Right lobe of liver (tissue), 6 donors: ENCODE results near the gene NAALADL2. TPM values are rescaled to one million over a fixed set of nuclear protein-coding genes. Genes with fewer than 3 reads are reported as not detected.

ENCODE experiments used
- ATAC-seq, 4 donors: fragments of 200-7000 bp; cut with Tn5 transposase; one replicate each; pipeline ENCODE4 v1.9.1; 2020; ENCODE audit warnings: mild to moderate bottlenecking in 4 of 4, moderate library complexity in 4 of 4
- DNase-seq, 3 donors: peaks; one replicate each; pipeline ENCODE4 v3.0.0-alpha.2; 2020
- H3K27ac ChIP-seq, 3 donors: fragments of 200-600 bp; one replicate each; pipeline ENCODE4 v1.8.0; 2022
- H3K27me3 ChIP-seq, 2 donors: fragments of 200-600 bp; one replicate each; pipeline ENCODE4 v1.8.0; 2022
- H3K36me3 ChIP-seq, 4 donors: fragments of 200-600 bp; sonication (generic) in 1 of 4; one replicate each; pipeline versions ENCODE4 v1.5.1 to v1.8.0; 2017 to 2022; ENCODE audit warnings: control low read depth in 1 of 4
- H3K4me1 ChIP-seq, 4 donors: fragments of 200-600 bp; sonication (generic) in 1 of 4; one replicate each; pipeline versions ENCODE4 v1.5.1 to v1.8.0; 2017 to 2022; ENCODE audit warnings: control low read depth in 1 of 4
- H3K4me3 ChIP-seq, 3 donors: fragments of 200-600 bp; one replicate each; pipeline ENCODE4 v1.8.0; 2022
- H3K9me3 ChIP-seq, 4 donors: fragments of 200-600 bp; sonication (generic) in 1 of 4; one replicate each; pipeline versions ENCODE4 v1.5.1 to v1.8.0; 2017 to 2022; ENCODE audit warnings: control low read depth in 1 of 4
- CTCF ChIP-seq, 4 donors: fragments of 200-600 bp in 3 of 4; fragments of 450-650 bp in 1 of 4; IDR thresholded peaks; one replicate each; pipeline versions ENCODE4 v1.5.1 to v1.8.0; 2016 to 2022; ENCODE audit warnings: antibody characterized with exemption in 4 of 4, mild to moderate bottlenecking in 2 of 4
- POLR2A ChIP-seq: fragments of 450-650 bp; IDR thresholded peaks from one replicate; pipeline ENCODE4 v1.6.1; 2017; ENCODE audit warnings: antibody characterized with exemption, mild to moderate bottlenecking
- WGBS: methylation state at CpG from one replicate; pipeline ENCODE4 v1.1.6; 2018; ENCODE audit warnings: low coverage, low lambda C conversion rate; ENCODE audit not compliant: insufficient coverage; ENCODE audit errors: missing lambda C conversion rate; 5-methylcytosine and 5-hydroxymethylcytosine counted together
- intact Hi-C, 2 donors: fragments of 100-400 bp; cut with DNase I; formaldehyde crosslinking; loops; one replicate each; pipeline versions ENCODE4 v1.11.2 to v1.14.1; 2022
- total RNA-seq, 6 experiments: library from RNA; depleted of rRNA in 2 of 6; stranded (reverse); fragments of >200 nt in 2 of 6; fragmentation: NEBNext Ultra II Directional in 3 of 6; extraction: Animal tissue kit (Norgen Biotek cat#: 25700) in 3 of 6; gene quantifications; one replicate each; pipeline versions ENCODE4 v1.1.0 to v1.2.4, GENCODE V29; 2016 to 2023
- donor health status: DM: no; HTN: yes; CAD: no.
- donor health status: DM: no; HTN: no; CAD: no.
- donor health status: DM: no; HTN: no; CAD: no.
- donor health status: DM: no; HTN: yes; CAD: no.
- donor health status: DM: no; HTN: yes; CAD: no.

NAALADL2 gene
- total RNA-seq, 6 experiments from 2014 or later: 0.86 to 4.9 (median 3.2) TPM

- Histone ChIP-seq H3K27ac (no peak overlapping the region), H3K4me1 (no peaks in the 10 kb centered on the region), H3K9me3 (no peaks in the 10 kb centered on the region), H3K27me3 (no peaks in the 10 kb centered on the region), H3K4me3 (no peak overlapping the region), H3K36me3 (no peaks in the 10 kb centered on the region)
- WGBS: 81% methylated on average over 4 of the region's 4 CpGs
- ATAC-seq: no peak
- intact Hi-C loops: no loop called here
- no peak for DNase-seq
- TF ChIP-seq CTCF (IDR thresholded peaks at IDR 0.05): no peak
- no peak for TF ChIP-seq POLR2A
Measured at GRCh38 chr3:175312791-175313190, 453.7 kb downstream of the NAALADL2 start.

DNA sequence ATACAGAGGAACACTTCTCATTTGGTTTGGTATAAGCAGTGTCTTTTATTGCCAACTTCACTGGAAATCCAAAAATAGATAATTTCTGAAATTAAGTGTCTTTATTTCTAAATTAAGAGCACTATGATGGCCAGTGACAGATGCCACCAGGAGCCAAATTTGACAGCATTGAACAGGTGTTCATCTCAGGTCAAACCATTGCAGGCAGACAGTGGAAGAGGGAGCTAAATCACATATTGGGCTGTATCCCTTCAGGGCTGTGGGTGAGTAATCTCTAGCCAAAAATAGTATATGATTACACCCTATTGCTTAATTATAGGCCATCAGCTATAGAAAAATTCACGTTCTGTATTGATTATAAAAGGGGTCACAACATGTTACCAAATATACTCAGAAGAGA lies 457.7 kb downstream of the NAALADL2 start:
- H3K36me3 ChIP-seq: no peaks in the 10 kb centered on the region
- H3K4me3 ChIP-seq: no peak overlapping the region
- 54% methylated on average over 1 of the region's 1 CpG for WGBS
- H3K4me1 ChIP-seq: no peaks in the 10 kb centered on the region
- TF ChIP-seq CTCF (IDR thresholded peaks at IDR 0.05): no peak
- TF ChIP-seq POLR2A: no peak
- H3K9me3 ChIP-seq: no peaks in the 10 kb centered on the region
- DNase-seq (no peak), ATAC-seq (no peak)
- H3K27me3 ChIP-seq: no peaks in the 10 kb centered on the region
- intact Hi-C loops: no loop called here
- H3K27ac ChIP-seq: no peak overlapping the region

DNA sequence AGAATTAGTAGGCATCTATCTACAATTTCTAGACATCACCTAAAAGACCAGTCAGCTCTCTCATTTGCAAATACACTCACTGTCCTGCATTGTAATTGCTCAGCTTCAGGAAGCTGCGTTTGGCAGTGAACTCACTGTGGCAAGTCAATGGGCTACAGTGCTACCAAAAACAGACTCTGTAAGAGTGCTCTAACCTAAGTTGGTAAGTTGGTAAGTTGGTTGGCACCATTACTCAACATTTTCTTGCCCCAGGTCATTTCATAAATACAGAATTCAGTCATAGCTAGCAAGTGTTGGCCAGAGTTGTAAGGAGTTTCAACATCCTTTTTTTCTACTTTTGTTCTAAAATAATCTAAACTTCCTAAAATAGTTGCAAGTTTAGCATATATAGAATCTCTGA lies 466.3 kb downstream of the NAALADL2 start:
- no peak for TF ChIP-seq CTCF (IDR thresholded peaks at IDR 0.05)
- no peak for TF ChIP-seq POLR2A
- H3K36me3 ChIP-seq: no peaks in the 10 kb centered on the region
- H3K27ac ChIP-seq: no peak overlapping the region
- ATAC-seq (no peak), DNase-seq (no peak)
- no peaks in the 10 kb centered on the region for H3K9me3 ChIP-seq
- intact Hi-C loops: no loop called here
- 71% methylated on average over 1 of the region's 1 CpG for WGBS
- H3K4me1 ChIP-seq: no peaks in the 10 kb centered on the region
- H3K27me3 ChIP-seq: no peaks in the 10 kb centered on the region
- H3K4me3 ChIP-seq: no peak overlapping the region

GRCh38 chr3:175326041-175326440 lies 466.9 kb downstream of the NAALADL2 start:
- Histone ChIP-seq H3K36me3 (no peaks in the 10 kb centered on the region), H3K9me3 (no peaks in the 10 kb centered on the region), H3K27ac (no peak overlapping the region), H3K4me3 (no peak overlapping the region), H3K27me3 (no peaks in the 10 kb centered on the region), H3K4me1 (no peaks in the 10 kb centered on the region)
- WGBS: 82% methylated on average over 4 of the region's 4 CpGs
- no peak for ATAC-seq
- DNase-seq: no peak
- no peak for TF ChIP-seq CTCF (IDR thresholded peaks at IDR 0.05)
- TF ChIP-seq POLR2A: no peak
- intact Hi-C loops: no loop called here

- no peak for ATAC-seq
Measured at GRCh38 chr3:175329373-175329772, 470.2 kb downstream of the NAALADL2 start.

More at GRCh38 chr3:175329373-175329772, 470.2 kb downstream of the NAALADL2 start:
- DNase-seq: no peak
- H3K27me3 ChIP-seq: no peaks in the 10 kb centered on the region
- H3K36me3 ChIP-seq: no peaks in the 10 kb centered on the region
- no peaks in the 10 kb centered on the region for H3K4me1 ChIP-seq
- no peak overlapping the region for H3K27ac ChIP-seq
- H3K4me3 ChIP-seq: no peak overlapping the region
- WGBS: 96% methylated on average over 2 of the region's 2 CpGs
- TF ChIP-seq CTCF (IDR thresholded peaks at IDR 0.05) (no peak), POLR2A (no peak)
- no peaks in the 10 kb centered on the region for H3K9me3 ChIP-seq
- intact Hi-C loops: no loop called here
